Aortic smooth muscle cell (primary cell): ENCODE data around the gene OXSR1. TPM values are rescaled to one million over a fixed set of nuclear protein-coding genes. Genes with fewer than 3 reads are reported as not detected.

Experiments
- total RNA-seq: library from RNA; depleted of rRNA; stranded (reverse); fragments of >200 nt; gene quantifications from 2 replicates; pipeline ENCODE4 v1.2.3, GENCODE V29; 2014

Gene OXSR1
- total RNA-seq = 32.8 and 37.1 TPM in 2 replicates

DNA sequence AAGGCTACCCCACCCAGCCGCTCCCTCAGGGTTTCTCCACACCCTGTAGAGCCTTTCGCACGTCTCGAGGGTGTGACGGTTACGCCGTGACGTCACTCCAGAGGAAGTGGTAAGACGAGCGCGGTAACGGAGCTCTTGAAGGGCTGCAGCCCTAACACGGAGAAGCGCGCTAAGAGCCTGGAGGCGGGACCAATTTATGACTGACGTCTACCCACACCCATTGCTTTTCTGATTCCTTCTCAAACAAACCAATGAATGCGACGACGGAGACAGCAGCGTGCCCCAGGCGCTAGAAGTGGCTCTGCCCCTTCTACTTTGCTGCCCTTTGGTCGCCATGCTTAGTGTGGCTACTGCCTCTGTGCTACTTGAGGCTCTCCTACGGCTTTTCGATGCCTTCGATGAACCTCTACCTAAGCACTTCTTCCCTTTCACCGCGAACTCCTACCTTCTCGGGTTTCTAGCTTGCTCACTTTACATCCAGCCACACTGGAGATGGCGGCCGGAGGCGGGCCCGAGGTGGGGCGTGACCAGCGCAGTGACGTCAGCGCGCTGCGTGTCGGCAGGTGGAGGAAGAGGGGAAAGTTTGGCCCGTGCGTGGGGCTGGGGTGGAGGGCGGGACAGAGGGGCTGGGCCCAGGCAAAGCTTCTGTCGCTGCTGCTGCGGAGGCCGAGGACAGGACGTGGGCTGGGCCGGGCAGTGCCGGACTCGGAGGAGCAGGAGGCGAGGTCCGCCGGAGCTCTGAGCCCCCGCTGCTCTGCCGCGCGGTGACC lies at the start of gene OXSR1:
OXSR1 (plus strand) TSS at position 586 of the 770 bp plus-strand sequence. CDS start 340 bp downstream, outside the sequence.

GRCh38 chr3:38136777-38137614 lies 28.3 kb upstream of the OXSR1 start, which contains the start of gene ACAA1:
ACAA1 (minus strand) TSS chr3:38137127; CDS start chr3:38137035, 92 bp downstream.

DNA sequence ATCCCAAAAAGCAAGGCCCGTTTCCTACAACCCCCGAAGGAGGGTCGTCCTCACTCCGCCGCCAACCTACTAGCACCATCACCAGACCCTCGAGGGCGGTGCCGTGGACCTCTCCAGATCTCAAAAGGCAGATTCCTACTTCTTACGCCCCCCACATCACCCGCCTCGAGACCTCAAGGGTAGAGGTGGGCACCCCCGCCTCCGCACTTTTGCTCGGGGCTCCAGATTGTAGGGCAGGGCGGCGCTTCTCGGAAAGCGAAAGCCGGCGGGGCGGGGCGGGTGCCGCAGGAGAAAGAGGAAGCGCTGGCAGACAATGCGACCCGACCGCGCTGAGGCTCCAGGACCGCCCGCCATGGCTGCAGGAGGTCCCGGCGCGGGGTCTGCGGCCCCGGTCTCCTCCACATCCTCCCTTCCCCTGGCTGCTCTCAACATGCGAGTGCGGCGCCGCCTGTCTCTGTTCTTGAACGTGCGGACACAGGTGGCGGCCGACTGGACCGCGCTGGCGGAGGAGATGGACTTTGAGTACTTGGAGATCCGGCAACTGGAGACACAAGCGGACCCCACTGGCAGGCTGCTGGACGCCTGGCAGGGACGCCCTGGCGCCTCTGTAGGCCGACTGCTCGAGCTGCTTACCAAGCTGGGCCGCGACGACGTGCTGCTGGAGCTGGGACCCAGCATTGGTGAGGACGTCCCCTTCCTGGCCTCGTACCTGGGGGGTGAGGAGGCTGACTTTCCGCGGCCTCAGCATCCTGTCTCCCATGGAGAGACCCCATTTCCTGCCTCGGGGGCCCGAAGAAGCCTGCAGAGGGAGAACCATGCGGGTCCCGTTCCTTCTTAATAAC lies 26.8 kb upstream of the OXSR1 start, which contains the start of gene MYD88:
MYD88 (plus strand) TSS at position 313 of the 842 bp plus-strand sequence; CDS start at position 353, 40 bp downstream.

DNA sequence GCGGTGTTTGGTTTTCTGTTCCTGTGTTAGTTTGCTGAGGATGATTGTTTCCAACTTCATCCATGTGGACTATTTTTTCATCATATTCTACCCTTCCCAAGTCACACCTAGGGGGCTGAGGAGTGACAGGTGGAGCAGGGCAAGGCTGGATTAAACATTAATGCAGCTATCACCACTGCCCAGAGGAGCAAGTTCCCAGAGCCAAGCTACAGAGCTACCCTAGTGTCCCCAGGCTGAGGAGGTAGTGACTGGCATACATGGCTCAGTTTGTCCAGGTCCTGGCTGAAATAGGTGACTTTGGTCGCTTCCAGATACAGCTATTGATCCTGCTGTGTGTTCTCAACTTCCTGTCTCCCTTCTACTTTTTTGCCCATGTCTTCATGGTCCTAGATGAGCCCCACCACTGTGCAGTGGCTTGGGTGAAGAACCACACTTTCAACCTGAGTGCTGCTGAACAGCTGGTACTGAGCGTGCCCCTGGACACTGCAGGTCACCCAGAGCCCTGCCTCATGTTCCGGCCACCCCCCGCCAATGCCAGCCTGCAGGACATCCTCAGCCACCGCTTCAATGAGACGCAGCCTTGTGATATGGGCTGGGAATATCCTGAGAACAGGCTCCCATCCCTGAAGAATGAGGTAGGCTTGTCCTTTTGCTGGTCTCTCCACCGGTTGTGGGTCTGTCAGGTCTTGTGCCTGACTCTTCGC lies 100.4 kb downstream of the OXSR1 start, which contains the start of gene SLC22A13:
SLC22A13 (plus strand) TSS at position 209 of the 704 bp plus-strand sequence; CDS start at position 258, 49 bp downstream.

DNA sequence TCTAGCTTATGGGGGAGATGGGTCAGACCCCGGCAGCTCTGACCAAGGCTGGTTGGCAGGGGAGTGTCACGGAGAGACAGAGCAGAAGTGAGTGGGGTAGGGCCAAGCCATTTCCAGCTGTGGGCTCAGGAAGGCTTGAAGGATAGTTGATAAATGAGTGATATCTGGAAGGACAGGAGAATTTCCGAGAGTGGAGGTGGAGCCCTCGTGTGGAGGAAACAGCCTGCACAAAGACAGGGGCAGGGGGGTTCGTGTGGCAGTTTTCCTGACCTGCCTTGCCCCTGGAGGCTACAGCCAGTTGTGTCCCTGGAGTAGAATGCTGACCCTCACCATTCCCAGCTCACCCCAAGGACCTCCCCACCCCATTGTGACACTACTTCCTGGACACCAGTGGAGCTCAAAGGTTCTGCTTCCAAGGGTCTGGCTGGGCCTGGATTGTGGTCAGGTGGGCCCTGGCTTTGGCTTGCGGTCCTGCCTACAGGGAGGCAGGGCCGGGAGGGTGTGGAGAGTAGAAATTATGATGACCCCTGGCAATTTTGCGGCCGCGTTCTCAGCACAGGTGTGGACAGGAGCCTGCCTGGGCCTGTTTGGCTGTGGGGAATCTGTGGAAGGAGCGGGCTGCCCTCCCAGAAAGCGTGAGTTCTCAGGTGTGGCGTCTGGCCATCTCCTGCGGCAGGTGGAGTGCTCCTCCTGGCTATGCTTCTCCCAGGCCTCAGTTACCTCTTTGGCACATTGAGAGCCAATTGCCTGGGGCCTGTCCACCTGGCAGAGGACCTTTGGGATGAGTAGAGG lies 116.8 kb downstream of the OXSR1 start, which contains the start of gene SLC22A14:
SLC22A14 (plus strand) TSS at position 400 of the 792 bp plus-strand sequence. CDS start 23,733 bp downstream, outside the sequence.

Other genes starting within 250 kb of the OXSR1 start
- gene VILL, start 174.8 kb upstream of the OXSR1 start, total RNA-seq = 5.8 and 6.7 TPM in 2 replicates
- 54.6 and 64.2 TPM in 2 replicates for gene PLCD1, start 135.9 kb upstream of the OXSR1 start, total RNA-seq
- gene DLEC1, start 126.3 kb upstream of the OXSR1 start, total RNA-seq = 0.12 and 0.26 TPM in 2 replicates
- gene ACAA1, start 28.4 kb upstream of the OXSR1 start, total RNA-seq = 47.3 and 49.7 TPM in 2 replicates
- gene MYD88, start 26.9 kb upstream of the OXSR1 start, total RNA-seq = 6.2 and 9.1 TPM in 2 replicates
- 0.13 and 0.31 TPM in 2 replicates for gene SLC22A13, start 100.3 kb downstream of the OXSR1 start, total RNA-seq
- gene SLC22A14, start 116.8 kb downstream of the OXSR1 start, total RNA-seq = 0.12 and 0.13 TPM in 2 replicates
- 8.1 and 9.1 TPM in 2 replicates for gene XYLB, start 181.2 kb downstream of the OXSR1 start, total RNA-seq